Right cardiac atrium (tissue), 5 donors: ENCODE measurements around the gene SRRM4. TPM values are rescaled to one million over a fixed set of nuclear protein-coding genes. Genes with fewer than 3 reads are reported as not detected.

ENCODE experiments used
- ATAC-seq, 2 donors: fragments of 200-7000 bp; cut with Tn5 transposase; one replicate each; pipeline versions ENCODE4 v1.8.0 to v1.9.1; 2020; ENCODE audit warnings: moderate library complexity in 2 of 2, mild to moderate bottlenecking in 1 of 2
- DNase-seq, 3 donors: peaks; one replicate each; pipeline ENCODE4 v3.0.0-alpha.2; 2020
- H3K27ac ChIP-seq: one replicate; pipeline ENCODE4 v1.5.1; 2013; ENCODE audit warnings: mild to moderate bottlenecking, low read length, control low read depth, moderate library complexity
- H3K27me3 ChIP-seq: one replicate; pipeline ENCODE4 v1.6.1; 2013; ENCODE audit not compliant: control insufficient read depth, insufficient read depth
- H3K4me1 ChIP-seq: one replicate; pipeline ENCODE4 v1.6.1; 2013; ENCODE audit warnings: low read length; ENCODE audit not compliant: control insufficient read depth, insufficient read depth
- H3K4me3 ChIP-seq: one replicate; pipeline ENCODE4 v1.5.1; 2013; ENCODE audit warnings: low read length, control low read depth
- H3K9me3 ChIP-seq: one replicate; pipeline ENCODE4 v1.6.1; 2013; ENCODE audit warnings: low read length; ENCODE audit not compliant: control insufficient read depth
- WGBS: extraction: QIAGEN DNeasy Blood & Tissue Kit; methylation state at CpG from one replicate; pipeline ENCODE4 v1.1.7; 2013; 5-methylcytosine and 5-hydroxymethylcytosine counted together
- intact Hi-C, 4 donors: fragments of 100-400 bp; cut with DNase I; formaldehyde crosslinking; loops; one replicate each; pipeline versions ENCODE4 v1.11.0 to v1.14.0; 2022 to 2023
- polyA plus RNA-seq: library from polyadenylated mRNA; stranded (reverse); fragments of 200-250 nt; gene quantifications from one replicate; pipeline ENCODE4 v1.2.3, GENCODE V29; 2013
- total RNA-seq, 4 donors: library from RNA; stranded (reverse); fragmentation: NEBNext Ultra II Directional; extraction: Animal tissue kit (Norgen Biotek cat#: 25700); gene quantifications; one replicate each; pipeline ENCODE4 v1.2.1, GENCODE V29; 2021
- donor health status: healthy with polysubstance abuse.
- donor health status: DM: no; HTN: yes; CAD: no.
- donor health status: DM: no; HTN: no; CAD: no.
- donor health status: DM: no; HTN: yes; CAD: no; lungs with severe emphysema.
- donor health status: DM: yes; HTN: yes; CAD: no.

The SRRM4 gene
- total and polyA plus RNA-seq, 5 donors: 0.22 to 0.91 (median 0.60) TPM

GRCh38 chr12:119181944-119182343 lies 200.6 kb downstream of the SRRM4 start:
- peak overlapping the region; percentile 56 for H3K4me3 ChIP-seq

GRCh38 chr12:119182701-119183493 lies 201.6 kb downstream of the SRRM4 start:
- peak overlapping the region; percentile 92 for H3K27ac ChIP-seq
- WGBS: 49% methylated on average over 5 of the region's 5 CpGs

More at GRCh38 chr12:119181944-119182343, 200.6 kb downstream of the SRRM4 start:
- 45% methylated on average over 3 of the region's 3 CpGs for WGBS
- peaks cover 3% of the 10 kb centered on the region for H3K4me1 ChIP-seq
- no peak for ATAC-seq
- no peaks in the 10 kb centered on the region for H3K27me3 ChIP-seq
- no peaks in the 10 kb centered on the region for H3K9me3 ChIP-seq
- intact Hi-C loops: loop anchor here in 1 of 4 donors (10.0 kb wide), 1 partner anchor 67 kb away; no protein-coding TSS in a partner anchor
- H3K27ac ChIP-seq: peak overlapping the region; percentile 69
- no peak for DNase-seq

GRCh38 chr12:119183942-119184695 lies 202.8 kb downstream of the SRRM4 start:
- ATAC-seq: peak; percentile 30 to 60
- Histone ChIP-seq H3K9me3 (no peaks in the 10 kb centered on the region), H3K4me3 (peak overlapping the region; percentile 56), H3K4me1 (peaks cover 10% of the 10 kb centered on the region), H3K27ac (peak overlapping the region; percentile 85), H3K27me3 (no peaks in the 10 kb centered on the region)
- intact Hi-C loops: loop anchor here in 1 of 4 donors (10.0 kb wide), 1 partner anchor 69 kb away; no protein-coding TSS in a partner anchor
- DNase-seq: peak; percentile 48 to 78 (median 74)
- WGBS: 61% methylated on average over 9 of the region's 9 CpGs

More at GRCh38 chr12:119182701-119183493, 201.6 kb downstream of the SRRM4 start:
- no peaks in the 10 kb centered on the region for H3K27me3 ChIP-seq
- ATAC-seq: peak; percentile 33 to 40
- H3K9me3 ChIP-seq: no peaks in the 10 kb centered on the region
- peaks cover 5% of the 10 kb centered on the region for H3K4me1 ChIP-seq
- peak overlapping the region; percentile 56 for H3K4me3 ChIP-seq
- intact Hi-C loops: loop anchor here in 1 of 4 donors (10.0 kb wide), 1 partner anchor 68 kb away; no protein-coding TSS in a partner anchor
- no peak for DNase-seq

- Histone ChIP-seq H3K27me3 (no peaks in the 10 kb centered on the region), H3K4me3 (no peak overlapping the region), H3K27ac (no peak overlapping the region), H3K4me1 (peaks cover 2% of the 10 kb centered on the region), H3K9me3 (peaks cover 1% of the 10 kb centered on the region)
- ATAC-seq (peak in 1 of 2 donors; percentile 17), DNase-seq (no peak)
- 91% methylated on average over 16 of the region's 16 CpGs for WGBS
- intact Hi-C loops: no loop called here
Measured at GRCh38 chr12:119195256-119195655, 213.9 kb downstream of the SRRM4 start.

GRCh38 chr12:119198440-119198839 lies 217.1 kb downstream of the SRRM4 start:
- Histone ChIP-seq H3K4me3 (no peak overlapping the region), H3K27me3 (no peaks in the 10 kb centered on the region), H3K4me1 (peaks cover 2% of the 10 kb centered on the region), H3K27ac (no peak overlapping the region), H3K9me3 (peaks cover 1% of the 10 kb centered on the region)
- DNase-seq (no peak), ATAC-seq (no peak)
- WGBS: 97% methylated on average over 2 of the region's 2 CpGs
- intact Hi-C loops: no loop called here

- intact Hi-C loops: no loop called here
- Histone ChIP-seq H3K27ac (no peak overlapping the region), H3K27me3 (no peaks in the 10 kb centered on the region), H3K4me3 (no peak overlapping the region), H3K4me1 (peaks cover 5% of the 10 kb centered on the region), H3K9me3 (peaks cover 1% of the 10 kb centered on the region)
- DNase-seq: no peak
- ATAC-seq: no peak
- WGBS: 76% methylated on average over 4 of the region's 4 CpGs
Measured at GRCh38 chr12:119200601-119201000, 219.3 kb downstream of the SRRM4 start.

GRCh38 chr12:119201789-119202543 lies 220.6 kb downstream of the SRRM4 start:
- ATAC-seq (no peak), DNase-seq (no peak)
- no peaks in the 10 kb centered on the region for H3K27me3 ChIP-seq
- H3K4me3 ChIP-seq: no peak overlapping the region
- no peak overlapping the region for H3K27ac ChIP-seq
- WGBS: 84% methylated on average over 9 of the region's 9 CpGs
- intact Hi-C loops: no loop called here
- peaks cover 5% of the 10 kb centered on the region for H3K4me1 ChIP-seq
- no peaks in the 10 kb centered on the region for H3K9me3 ChIP-seq

- Histone ChIP-seq H3K4me1 (peaks cover 5% of the 10 kb centered on the region), H3K27ac (no peak overlapping the region), H3K4me3 (no peak overlapping the region), H3K9me3 (no peaks in the 10 kb centered on the region), H3K27me3 (no peaks in the 10 kb centered on the region)
- intact Hi-C loops: no loop called here
- DNase-seq: no peak
- WGBS: 33% methylated on average over 2 of the region's 2 CpGs
- no peak for ATAC-seq
Measured at GRCh38 chr12:119202544-119202943, 221.2 kb downstream of the SRRM4 start.

GRCh38 chr12:119204131-119204530 lies 222.8 kb downstream of the SRRM4 start:
- ATAC-seq (peak; percentile 63 to 78), DNase-seq (peak in 2 of 3 donors; percentile 42 to 56)
- H3K4me3 ChIP-seq: no peak overlapping the region
- H3K27ac ChIP-seq: peak overlapping the region; percentile 83
- WGBS: 7% methylated on average over 2 of the region's 2 CpGs
- intact Hi-C loops: no loop called here
- no peaks in the 10 kb centered on the region for H3K9me3 ChIP-seq
- no peaks in the 10 kb centered on the region for H3K27me3 ChIP-seq
- peaks cover 7% of the 10 kb centered on the region for H3K4me1 ChIP-seq

- H3K9me3 ChIP-seq: no peaks in the 10 kb centered on the region
- peak in 1 of 2 donors; percentile 29 for ATAC-seq
- peak in 1 of 3 donors; percentile 60 for DNase-seq
- H3K4me3 ChIP-seq: no peak overlapping the region
- H3K27me3 ChIP-seq: no peaks in the 10 kb centered on the region
- WGBS: 44% methylated on average over 7 of the region's 7 CpGs
- intact Hi-C loops: no loop called here
- peak overlapping the region; percentile 83 for H3K27ac ChIP-seq
- peaks cover 7% of the 10 kb centered on the region for H3K4me1 ChIP-seq
Measured at GRCh38 chr12:119204671-119205285, 223.4 kb downstream of the SRRM4 start.
